GM12873 (cell line): ENCODE results near the gene BEX2.

Experiments used
- TF ChIP-seq, protein P1 (sequence below): IDR thresholded peaks from 2 replicates; pipeline ENCODE4 v1.5.1; 2012; ENCODE audit warnings: low read depth, mild to moderate bottlenecking, moderate library complexity, low read length, control low read depth; ENCODE audit not compliant: insufficient read depth; ENCODE audit errors: missing control alignments

BEX2 gene

GRCh38 chrX:103343105-103343504, 32.3 kb upstream of the BEX2 start:
- TF ChIP-seq, protein P1, sequence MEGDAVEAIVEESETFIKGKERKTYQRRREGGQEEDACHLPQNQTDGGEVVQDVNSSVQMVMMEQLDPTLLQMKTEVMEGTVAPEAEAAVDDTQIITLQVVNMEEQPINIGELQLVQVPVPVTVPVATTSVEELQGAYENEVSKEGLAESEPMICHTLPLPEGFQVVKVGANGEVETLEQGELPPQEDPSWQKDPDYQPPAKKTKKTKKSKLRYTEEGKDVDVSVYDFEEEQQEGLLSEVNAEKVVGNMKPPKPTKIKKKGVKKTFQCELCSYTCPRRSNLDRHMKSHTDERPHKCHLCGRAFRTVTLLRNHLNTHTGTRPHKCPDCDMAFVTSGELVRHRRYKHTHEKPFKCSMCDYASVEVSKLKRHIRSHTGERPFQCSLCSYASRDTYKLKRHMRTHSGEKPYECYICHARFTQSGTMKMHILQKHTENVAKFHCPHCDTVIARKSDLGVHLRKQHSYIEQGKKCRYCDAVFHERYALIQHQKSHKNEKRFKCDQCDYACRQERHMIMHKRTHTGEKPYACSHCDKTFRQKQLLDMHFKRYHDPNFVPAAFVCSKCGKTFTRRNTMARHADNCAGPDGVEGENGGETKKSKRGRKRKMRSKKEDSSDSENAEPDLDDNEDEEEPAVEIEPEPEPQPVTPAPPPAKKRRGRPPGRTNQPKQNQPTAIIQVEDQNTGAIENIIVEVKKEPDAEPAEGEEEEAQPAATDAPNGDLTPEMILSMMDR = peak; percentile 67

DNA sequence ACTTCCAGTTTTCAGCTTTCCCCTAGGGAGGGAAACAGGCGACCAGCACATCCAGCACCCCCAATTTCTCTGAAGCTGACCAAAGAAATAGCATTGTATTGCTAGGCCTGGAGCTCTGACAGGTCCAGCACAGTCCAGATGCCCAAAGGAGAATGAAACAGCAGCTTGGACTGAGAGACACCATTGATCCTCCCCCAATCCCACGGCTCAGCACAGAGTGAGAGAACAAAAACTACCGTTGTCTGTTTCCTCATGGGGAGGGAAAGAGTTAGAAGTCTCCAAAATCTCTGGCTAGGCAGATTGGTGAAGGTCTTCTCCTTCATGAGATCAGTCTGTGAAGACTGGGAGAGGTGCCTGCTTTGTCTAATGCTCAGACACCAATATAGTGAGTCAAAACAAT, 27.9 kb upstream of the BEX2 start:
- TF ChIP-seq, protein P1 = no peak

DNA sequence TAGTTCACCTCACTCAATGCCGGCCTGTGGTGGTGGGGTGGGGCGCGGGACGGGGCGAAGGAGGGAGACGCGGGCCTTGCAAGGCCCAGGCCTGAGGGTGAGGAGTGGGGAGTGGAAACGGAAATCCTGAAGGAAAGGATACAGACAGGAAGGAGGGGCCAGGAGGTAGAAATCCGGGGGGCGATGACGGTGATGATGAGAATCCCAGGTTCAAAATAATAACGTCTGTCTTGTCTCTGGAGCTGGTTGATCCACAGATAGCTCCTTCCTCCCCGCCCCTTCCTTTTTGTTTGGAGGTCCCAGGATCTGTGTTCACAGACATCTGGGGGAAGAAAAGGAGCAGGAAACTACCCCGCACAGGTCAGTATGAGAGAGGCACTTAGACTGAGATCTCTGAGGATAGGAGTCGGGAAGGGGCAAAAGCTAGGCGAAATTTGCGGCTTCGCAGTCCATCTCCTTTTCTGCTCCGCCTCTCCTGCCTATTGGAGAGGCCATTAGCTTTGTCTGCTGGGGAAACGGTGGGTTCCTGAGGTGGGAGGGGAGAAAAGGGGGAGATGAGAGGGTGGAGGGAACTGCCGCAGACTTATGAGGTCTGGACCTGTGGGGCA, 20.0 kb upstream of the BEX2 start:
- TF ChIP-seq, protein P1 = no peak

DNA sequence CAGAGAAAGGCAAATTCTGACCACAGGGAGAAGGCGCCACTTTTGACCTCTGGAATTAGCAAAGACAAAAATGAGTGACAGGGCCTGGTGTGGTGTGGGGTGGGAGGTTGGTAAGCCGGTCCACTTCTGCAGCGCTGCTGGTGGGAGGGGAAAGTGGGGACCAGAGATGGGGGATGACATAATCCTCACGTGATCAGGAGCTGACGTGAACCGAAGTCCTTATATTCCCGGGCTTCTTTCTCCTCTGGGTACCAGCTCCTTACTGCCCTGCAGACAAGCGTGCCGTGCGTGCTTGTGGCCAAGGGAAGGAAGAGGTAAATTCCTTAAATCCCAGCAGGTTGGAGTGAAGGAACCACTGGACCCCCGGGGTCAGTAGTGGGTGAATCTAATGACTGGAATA, 19.2 kb upstream of the BEX2 start, which contains the start of gene TCEAL7:
Gene TCEAL7, plus strand, starts transcription at position 249 of the 400 bp plus-strand sequence. CDS start 1,165 bp downstream, outside the sequence.
- TF ChIP-seq, protein P1 = no peak

- TF ChIP-seq, protein P1 = no peak
Measured at GRCh38 chrX:103311399-103311780, 600 bp upstream of the BEX2 start.

GRCh38 chrX:103309860-103310554, 783 bp downstream of the BEX2 start:
- TF ChIP-seq, protein P1 = no peak

DNA sequence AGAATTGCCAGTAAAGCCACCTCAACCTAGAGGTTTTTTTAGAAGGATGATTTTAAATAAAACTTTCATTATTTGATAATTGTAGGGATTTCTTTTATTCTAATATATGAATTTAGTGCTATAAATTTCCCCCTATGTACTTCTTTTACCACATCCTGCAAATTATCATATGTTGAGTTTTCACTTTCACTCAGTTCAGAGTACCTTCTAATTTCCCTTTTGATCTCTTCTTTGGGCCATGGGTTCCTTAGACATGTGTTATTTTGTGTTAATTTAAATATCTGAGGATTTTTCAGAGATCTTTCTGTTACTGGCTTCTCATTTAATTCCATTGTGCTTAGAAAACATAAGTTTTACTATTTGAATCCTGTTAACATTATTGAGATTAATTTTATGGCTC, 6.1 kb downstream of the BEX2 start:
- TF ChIP-seq, protein P1 = no peak
